Endothelial cell of umbilical vein (primary cell): ENCODE data around the gene TBCD. TPM values are rescaled to one million over a fixed set of nuclear protein-coding genes. Genes with fewer than 3 reads are reported as not detected.

Source experiments
- BruUV-seq: library from RNA; stranded (reverse); fragments of 400-500 nt; replicated peaks from 2 replicates; lab custom pipeline; 2021; lab: Mats Ljungman, UMichigan
- CTCF ChIA-PET: fragments of 300-600, 350-600 bp; sonication (Branson Sonifier 250); formaldehyde crosslinking; loops from one replicate; lab custom pipeline; 2021; ENCODE audit warnings: antibody characterized with exemption, inconsistent platforms; lab: Charles Lee
- POLR2A ChIA-PET: fragments of 300-600, 350-600 bp; sonication (Branson Sonifier 250); formaldehyde crosslinking; loops from one replicate; lab custom pipeline; 2021; ENCODE audit warnings: antibody characterized with exemption, inconsistent platforms; lab: Charles Lee
- DNase-seq: peaks from one replicate; pipeline ENCODE4 v3.0.0-alpha.2; 2011; ENCODE audit warnings: low read depth, low spot score
- FAIRE-seq: peaks from 2 replicates; lab custom pipeline; 2011; peaks lifted over from hg19 to GRCh38; lab: Jason Lieb, UNC
- H2AFZ ChIP-seq: 2 replicates; pipeline ENCODE4 v1.6.0; 2012; ENCODE audit warnings: low read depth, low read length, control low read depth, inconsistent platforms
- H3K27ac ChIP-seq: 2 replicates; pipeline ENCODE4 v1.5.1; 2011; ENCODE audit warnings: low read depth, mild to moderate bottlenecking, control low read depth, low read length, moderate library complexity; ENCODE audit not compliant: insufficient read depth
- H3K27me3 ChIP-seq, 2 experiments: 2 replicates each; pipeline versions ENCODE4 v1.6.0 to v1.6.1; 2011; ENCODE audit warnings: low read length in 2 of 2, mixed read lengths in 1 of 2; ENCODE audit not compliant: control insufficient read depth in 2 of 2, insufficient read depth in 2 of 2
- H3K36me3 ChIP-seq, 2 experiments: 2 replicates in 1 of 2; 3 replicates in 1 of 2; pipeline ENCODE4 v1.5.1; 2011; ENCODE audit warnings: low read length in 2 of 2, mild to moderate bottlenecking in 1 of 2, moderate library complexity in 1 of 2; ENCODE audit not compliant: control insufficient read depth in 2 of 2, insufficient read depth in 2 of 2; ENCODE audit errors: extremely low read depth in 1 of 2
- H3K4me1 ChIP-seq: 3 replicates; pipeline ENCODE4 v1.5.1; 2011; ENCODE audit warnings: mild to moderate bottlenecking, low read length; ENCODE audit not compliant: control insufficient read depth, insufficient read depth; ENCODE audit errors: extremely low read depth
- H3K4me2 ChIP-seq: 2 replicates; pipeline ENCODE4 v1.6.1; 2011; ENCODE audit warnings: low read length, control low read depth, mixed read lengths; ENCODE audit not compliant: insufficient read depth
- H3K4me3 ChIP-seq, 3 experiments: fragments of 200-600 bp in 1 of 3; sonication (generic), shearing (Covaris generic) in 1 of 3; replicated peaks in 1 of 3; 2 replicates each; pipeline ENCODE4 v1.5.1; 2011 to 2016; ENCODE audit warnings: control low read depth in 3 of 3, low read length in 3 of 3, mild to moderate bottlenecking in 2 of 3, inconsistent platforms in 1 of 3, low read depth in 1 of 3, moderate library complexity in 1 of 3; ENCODE audit not compliant: insufficient read depth in 1 of 3
- H3K79me2 ChIP-seq: 2 replicates; pipeline ENCODE4 v1.6.0; 2012; ENCODE audit warnings: low read length, inconsistent platforms; ENCODE audit not compliant: control insufficient read depth, insufficient read depth
- H3K9ac ChIP-seq: replicated peaks from 2 replicates; pipeline ENCODE3; 2011; ENCODE audit warnings: low read length, control low read depth; ENCODE audit not compliant: insufficient read depth; ENCODE audit errors: extremely low read depth
- H3K9me1 ChIP-seq: replicated peaks from 3 replicates; pipeline ENCODE4 v1.6.0; 2011; ENCODE audit warnings: mild to moderate bottlenecking, low read length; ENCODE audit not compliant: control insufficient read depth, insufficient read depth; ENCODE audit errors: extremely low read depth
- H3K9me3 ChIP-seq: replicated peaks from 2 replicates; pipeline ENCODE4 v1.5.1; 2012; ENCODE audit warnings: low read length, inconsistent platforms; ENCODE audit not compliant: control insufficient read depth, insufficient read depth
- H4K20me1 ChIP-seq: replicated peaks from 2 replicates; pipeline ENCODE3; 2011; ENCODE audit warnings: mild to moderate bottlenecking, low read length; ENCODE audit not compliant: control insufficient read depth, insufficient read depth; ENCODE audit errors: extremely low read depth
- CTCF ChIP-seq, 2 donors: IDR thresholded peaks; 1 replicate in 1 of 2; 2 replicates in 1 of 2; pipeline ENCODE4 v1.5.1; 2011; ENCODE audit warnings: low read length in 2 of 2, mild to moderate bottlenecking in 2 of 2, moderate library complexity in 2 of 2, control low read depth in 1 of 2, inconsistent platforms in 1 of 2, low read depth in 1 of 2; ENCODE audit not compliant: insufficient read depth in 1 of 2; ENCODE audit errors: extremely low read depth in 1 of 2
- EZH2 ChIP-seq: IDR thresholded peaks from 2 replicates; pipeline ENCODE4 v1.6.1; 2012; ENCODE audit warnings: borderline replicate concordance, low read depth, mild to moderate bottlenecking, moderate library complexity, low read length, inconsistent platforms; ENCODE audit not compliant: severe bottlenecking
- FOS ChIP-seq: IDR thresholded peaks from 2 replicates; pipeline ENCODE4 v1.6.1; 2011; ENCODE audit warnings: mild to moderate bottlenecking, low read length, moderate library complexity, borderline replicate concordance; ENCODE audit not compliant: insufficient read depth
- GATA2 ChIP-seq: IDR thresholded peaks from 2 replicates; pipeline ENCODE4 v1.7.0; 2011; ENCODE audit warnings: low read depth, mild to moderate bottlenecking, moderate library complexity, mixed read lengths, low read length; ENCODE audit not compliant: insufficient read length, insufficient read depth
- JUN ChIP-seq: IDR thresholded peaks from 2 replicates; pipeline ENCODE4 v1.6.1; 2011; ENCODE audit warnings: borderline replicate concordance, low read depth; ENCODE audit not compliant: insufficient read length, insufficient read depth
- MAX ChIP-seq: IDR thresholded peaks from 2 replicates; pipeline ENCODE4 v1.6.1; 2011; ENCODE audit not compliant: insufficient read depth, insufficient read length
- MYC ChIP-seq: IDR thresholded peaks from one replicate; pipeline ENCODE4 v1.6.1; 2011; ENCODE audit warnings: mild to moderate bottlenecking, low read depth, low read length
- POLR2A ChIP-seq: IDR thresholded peaks from 2 replicates; pipeline ENCODE4 v1.6.1; 2012; ENCODE audit warnings: low read depth, mild to moderate bottlenecking, control low read depth, low read length
- POLR2AphosphoS5 ChIP-seq: IDR thresholded peaks from 2 replicates; pipeline ENCODE4 v1.6.1; 2012; ENCODE audit warnings: low read depth, mild to moderate bottlenecking, control low read depth, low read length, moderate library complexity; ENCODE audit not compliant: insufficient read depth
- dilution Hi-C: fragments of 300-500 bp; cut with MboI; formaldehyde crosslinking; loops from one replicate; pipeline ENCODE4 v1.15.0; 2019; ENCODE audit warnings: low sequenced_read_pairs; ENCODE audit not compliant: extremely low pct_ligation_motif_present
- intact Hi-C: fragments of 100-400 bp; cut with micrococcal nuclease; formaldehyde crosslinking; loops from one replicate; pipeline ENCODE4 v1.10.0; 2022
- polyA plus RNA-seq, 4 experiments: library from polyadenylated mRNA; depleted of rRNA in 3 of 4; stranded (reverse) in 3 of 4; unstranded in 1 of 4; fragments of >200 nt; gene quantifications; 2 replicates each; pipeline versions ENCODE4 v1.2.1 to v1.2.3, GENCODE V29; 2011 to 2012; ENCODE audit warnings: missing spikeins in 1 of 4
- total RNA-seq: library from RNA; stranded (reverse); gene quantifications from 2 replicates; pipeline ENCODE4 v1.2.3, GENCODE V29; 2021

The TBCD gene
- total and polyA plus RNA-seq, 2 donors (not counting 3 experiments of a cell fraction or from before 2014, with no cell fraction given), result 121 to 145 TPM

GRCh38 chr17:82960419-82961271 is 208.8 kb downstream of the TBCD start:
- Histone ChIP-seq H3K4me3 (no peak overlapping the region), H3K4me2 (no peak overlapping the region), H3K9me3 (no peaks in the 10 kb centered on the region), H2AFZ (no peak overlapping the region), H3K36me3 (no peaks in the 10 kb centered on the region), H3K27me3 (no peaks in the 10 kb centered on the region), H3K27ac (no peak overlapping the region), H4K20me1 (no peaks in the 10 kb centered on the region), H3K4me1 (peaks cover 9% of the 10 kb centered on the region), H3K79me2 (no peaks in the 10 kb centered on the region), H3K9me1 (no peaks in the 10 kb centered on the region), H3K9ac (no peak overlapping the region)
- BruUV-seq, result no TSS peak
- POLR2A ChIA-PET, result no interaction called here
- FAIRE-seq, result no peak
- dilution Hi-C loops, result no loop called here
- TF ChIP-seq EZH2, result no peak
- no peak for TF ChIP-seq MAX
- TF ChIP-seq GATA2, result no peak
- no peak for TF ChIP-seq CTCF (IDR thresholded peaks at IDR 0.05; ENCODE audit: extremely low read depth in 1 of 2, insufficient read depth in 1 of 2, low read depth in 1 of 2, low read length in 2 of 2)
- no peak for TF ChIP-seq FOS
- no peak for TF ChIP-seq MYC
- TF ChIP-seq POLR2AphosphoS5, result no peak
- no peak for TF ChIP-seq JUN
- TF ChIP-seq POLR2A, result no peak
- DNase-seq, result no peak
- intact Hi-C loops, result loop anchor here (5.0 kb wide), 2 partner anchors 122 to 178 kb away; no protein-coding TSS in a partner anchor
- CTCF ChIA-PET, result interaction anchor here (1.0 kb wide), 1 partner anchor 179 kb away, joined by 3 read pairs; no protein-coding TSS in a partner anchor
